Colonic mucosa (tissue), 4 donors: ENCODE measurements around the gene OR2Y1. TPM values are rescaled to one million over a fixed set of nuclear protein-coding genes. Genes with fewer than 3 reads are reported as not detected.

Experiments
- DNase-seq: peaks from one replicate; pipeline ENCODE4 v3.0.0-alpha.2; 2020
- H3K27ac ChIP-seq: fragments of 200-600 bp; one replicate; pipeline ENCODE4 v1.8.0; 2021
- H3K27me3 ChIP-seq: fragments of 200-600 bp; one replicate; pipeline ENCODE4 v1.8.0; 2021
- H3K36me3 ChIP-seq: fragments of 200-600 bp; one replicate; pipeline ENCODE4 v1.8.0; 2021
- H3K4me1 ChIP-seq: fragments of 200-600 bp; one replicate; pipeline ENCODE4 v1.8.0; 2021; ENCODE audit warnings: mild to moderate bottlenecking
- H3K4me3 ChIP-seq: fragments of 200-600 bp; one replicate; pipeline ENCODE4 v1.8.0; 2021
- H3K9ac ChIP-seq, 2 donors: one replicate each; pipeline ENCODE4 v1.7.0; 2013; ENCODE audit warnings: control low read depth in 2 of 2, low read depth in 2 of 2, low read length in 2 of 2
- H3K9me3 ChIP-seq: fragments of 200-600 bp; one replicate; pipeline ENCODE4 v1.8.0; 2021
- intact Hi-C: fragments of 100-400 bp; cut with DNase I; formaldehyde crosslinking; loops from one replicate; pipeline ENCODE4 v1.14.1; 2022
- total RNA-seq, 2 donors: library from RNA; stranded (reverse); fragmentation: NEBNext Ultra II Directional in 1 of 2; extraction: Animal tissue kit (Norgen Biotek cat#: 25700) in 1 of 2; gene quantifications; one replicate each; pipeline ENCODE4 v1.2.1, GENCODE V29; 2021
- TF ChIP-seq, protein P1 (sequence below): fragments of 200-600 bp; IDR thresholded peaks from one replicate; pipeline ENCODE4 v1.8.0; 2022; ENCODE audit warnings: antibody characterized with exemption, mild to moderate bottlenecking
- donor health status: healthy.
- donor health status: DM: no; HTN: no; CAD: no.
- donor health status: DM: no; HTN: no; CAD: no.

Gene OR2Y1
- total RNA-seq, 2 donors from 2014 or later, result not detected

DNA sequence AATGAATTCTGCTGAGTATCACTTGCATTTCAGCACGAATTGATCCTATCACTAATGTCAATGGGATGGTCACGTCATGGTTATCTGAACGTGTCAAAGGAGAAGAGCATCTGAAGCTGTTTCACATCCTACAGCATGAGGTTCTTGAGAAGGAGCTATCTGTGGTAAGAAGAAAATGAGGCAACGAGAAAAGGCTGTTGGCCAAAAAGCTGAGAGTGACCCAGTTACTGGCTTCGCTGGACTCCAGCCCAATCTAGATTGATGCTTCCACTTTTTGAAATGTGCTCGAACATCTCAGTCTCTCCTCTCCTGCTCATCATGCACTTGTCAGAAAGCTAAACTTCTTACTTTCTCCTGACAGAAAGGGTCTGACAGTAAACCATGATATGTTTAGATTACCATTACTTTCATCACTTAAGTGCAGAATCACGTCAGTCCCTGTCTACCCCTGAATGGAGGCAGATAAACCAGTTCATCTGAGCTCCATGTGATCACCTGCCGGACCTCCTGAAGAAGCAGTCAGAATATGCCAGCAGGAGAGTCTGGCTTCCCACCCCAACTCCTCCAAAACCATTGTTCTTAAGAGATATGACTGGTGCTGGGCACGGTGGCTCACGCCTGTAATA is 40.2 kb upstream of the OR2Y1 start:
- Histone ChIP-seq H3K27ac (no peak overlapping the region), H3K9me3 (no peaks in the 10 kb centered on the region), H3K27me3 (no peaks in the 10 kb centered on the region), H3K36me3 (no peaks in the 10 kb centered on the region), H3K9ac (no peak overlapping the region), H3K4me1 (no peaks in the 10 kb centered on the region), H3K4me3 (no peak overlapping the region)
- DNase-seq, result no peak
- intact Hi-C loops, result loop anchor here (10.0 kb wide), 1 partner anchor 385 kb away; no protein-coding TSS in a partner anchor
- TF ChIP-seq, protein P1, sequence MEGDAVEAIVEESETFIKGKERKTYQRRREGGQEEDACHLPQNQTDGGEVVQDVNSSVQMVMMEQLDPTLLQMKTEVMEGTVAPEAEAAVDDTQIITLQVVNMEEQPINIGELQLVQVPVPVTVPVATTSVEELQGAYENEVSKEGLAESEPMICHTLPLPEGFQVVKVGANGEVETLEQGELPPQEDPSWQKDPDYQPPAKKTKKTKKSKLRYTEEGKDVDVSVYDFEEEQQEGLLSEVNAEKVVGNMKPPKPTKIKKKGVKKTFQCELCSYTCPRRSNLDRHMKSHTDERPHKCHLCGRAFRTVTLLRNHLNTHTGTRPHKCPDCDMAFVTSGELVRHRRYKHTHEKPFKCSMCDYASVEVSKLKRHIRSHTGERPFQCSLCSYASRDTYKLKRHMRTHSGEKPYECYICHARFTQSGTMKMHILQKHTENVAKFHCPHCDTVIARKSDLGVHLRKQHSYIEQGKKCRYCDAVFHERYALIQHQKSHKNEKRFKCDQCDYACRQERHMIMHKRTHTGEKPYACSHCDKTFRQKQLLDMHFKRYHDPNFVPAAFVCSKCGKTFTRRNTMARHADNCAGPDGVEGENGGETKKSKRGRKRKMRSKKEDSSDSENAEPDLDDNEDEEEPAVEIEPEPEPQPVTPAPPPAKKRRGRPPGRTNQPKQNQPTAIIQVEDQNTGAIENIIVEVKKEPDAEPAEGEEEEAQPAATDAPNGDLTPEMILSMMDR, result no peak

DNA sequence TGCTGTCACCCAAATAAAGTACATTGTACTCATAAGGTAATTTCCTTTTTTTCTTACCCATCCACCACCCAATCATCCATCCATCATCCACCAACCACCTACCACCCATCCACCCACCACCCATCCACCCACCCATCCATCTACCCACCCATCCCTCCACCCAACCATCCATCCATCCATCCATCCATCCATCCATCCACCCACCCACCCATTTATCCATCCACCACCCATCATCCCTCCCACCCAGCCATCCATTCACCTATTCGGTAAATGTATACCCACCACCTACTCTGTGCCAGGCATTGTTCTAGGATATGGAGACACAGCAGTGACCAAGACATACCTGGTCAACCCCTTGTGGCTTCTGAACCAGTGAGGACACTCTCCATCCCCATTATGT is 37.6 kb upstream of the OR2Y1 start:
- no peak for DNase-seq
- H3K27me3 ChIP-seq, result no peaks in the 10 kb centered on the region
- intact Hi-C loops, result no loop called here

DNA sequence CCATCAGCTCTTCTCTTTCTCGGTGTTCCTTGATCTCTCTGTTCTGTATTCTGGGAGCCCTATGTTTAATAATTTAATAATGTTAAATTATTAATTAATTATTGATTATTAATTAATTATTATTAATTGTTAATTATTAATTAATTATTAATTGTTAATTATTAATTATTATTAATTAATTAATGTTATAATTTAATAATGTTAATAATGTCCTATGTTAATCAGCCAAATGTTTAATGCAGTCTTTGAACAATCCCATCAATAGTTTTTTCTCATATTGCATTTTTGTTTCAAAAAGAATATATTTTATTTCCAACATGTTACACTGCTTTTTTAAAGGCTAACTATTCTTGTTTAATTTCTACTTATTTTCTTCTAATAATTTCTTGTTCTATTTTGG is 36.5 kb upstream of the OR2Y1 start:
- Histone ChIP-seq H3K27ac (no peak overlapping the region), H3K9ac (no peak overlapping the region), H3K36me3 (no peaks in the 10 kb centered on the region), H3K27me3 (no peaks in the 10 kb centered on the region), H3K4me3 (no peak overlapping the region), H3K9me3 (no peaks in the 10 kb centered on the region), H3K4me1 (no peaks in the 10 kb centered on the region)
- intact Hi-C loops, result no loop called here
- no peak for DNase-seq
- TF ChIP-seq, protein P1, result no peak

More for the DNA sequence above, 37.6 kb upstream of the OR2Y1 start:
- no peak overlapping the region for H3K9ac ChIP-seq
- no peaks in the 10 kb centered on the region for H3K36me3 ChIP-seq
- no peak overlapping the region for H3K27ac ChIP-seq
- H3K9me3 ChIP-seq, result no peaks in the 10 kb centered on the region
- TF ChIP-seq, protein P1, result no peak
- H3K4me3 ChIP-seq, result no peak overlapping the region
- no peaks in the 10 kb centered on the region for H3K4me1 ChIP-seq

DNA sequence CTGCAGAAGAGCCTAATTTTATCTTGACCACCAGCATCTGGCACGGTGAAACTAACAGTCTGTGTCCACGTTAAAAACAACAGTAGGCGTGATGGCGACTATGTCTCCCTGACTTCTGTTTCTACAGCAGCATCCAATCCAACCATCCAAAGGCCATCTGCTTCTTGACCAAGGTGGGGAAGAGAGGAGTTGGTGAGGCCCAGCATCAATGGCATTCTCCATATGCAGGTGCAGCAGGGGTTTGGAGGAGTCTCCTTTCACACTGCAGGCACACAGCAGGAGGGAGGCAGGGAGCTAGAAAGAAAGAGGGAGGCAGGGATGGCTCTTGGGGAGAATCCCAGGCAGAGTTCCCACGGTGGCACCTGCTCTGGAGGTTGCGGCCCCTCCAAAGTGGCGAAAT is 35.8 kb upstream of the OR2Y1 start:
- no peak for DNase-seq
- Histone ChIP-seq H3K27ac (no peak overlapping the region), H3K9ac (no peak overlapping the region), H3K4me3 (no peak overlapping the region), H3K36me3 (no peaks in the 10 kb centered on the region), H3K4me1 (no peaks in the 10 kb centered on the region), H3K9me3 (no peaks in the 10 kb centered on the region), H3K27me3 (no peaks in the 10 kb centered on the region)
- intact Hi-C loops, result no loop called here
- TF ChIP-seq, protein P1, result no peak

DNA sequence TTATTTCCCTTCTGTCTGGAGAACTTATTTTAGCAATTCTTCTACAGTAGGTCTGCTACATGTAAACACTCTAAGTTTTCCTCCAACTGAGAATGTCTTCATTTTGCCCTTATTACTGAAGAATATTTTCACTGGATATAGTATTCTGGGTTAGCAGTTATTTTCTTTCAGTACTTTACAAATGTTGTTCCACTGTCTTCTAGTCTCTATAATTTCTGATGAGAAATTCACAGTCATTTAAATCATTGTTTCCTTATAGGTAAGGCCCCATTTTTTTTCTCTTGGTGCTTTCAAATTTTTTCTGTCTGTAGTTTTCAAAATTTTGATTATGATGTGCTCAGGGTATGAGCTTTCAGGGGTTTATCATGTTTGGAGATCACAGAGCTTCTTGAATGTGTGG is 32.0 kb upstream of the OR2Y1 start:
- intact Hi-C loops, result no loop called here
- H3K4me3 ChIP-seq, result no peak overlapping the region
- DNase-seq, result no peak

More for the DNA sequence above, 32.0 kb upstream of the OR2Y1 start:
- H3K4me1 ChIP-seq, result no peaks in the 10 kb centered on the region
- H3K36me3 ChIP-seq, result no peaks in the 10 kb centered on the region
- TF ChIP-seq, protein P1, result no peak
- H3K9ac ChIP-seq, result no peak overlapping the region
- no peaks in the 10 kb centered on the region for H3K27me3 ChIP-seq
- H3K9me3 ChIP-seq, result no peaks in the 10 kb centered on the region
- no peak overlapping the region for H3K27ac ChIP-seq
